WERI-Rb-1 (cell line): ENCODE results near the gene CDHR1.

ENCODE experiments used
- DNase-seq: peaks from one replicate; pipeline ENCODE4 v3.0.0-alpha.2; 2020
- H3K27ac ChIP-seq: fragments of 250-450 bp; sonication (Bioruptor Pico); 2 replicates; pipeline ENCODE4 v1.5.1; 2020; ENCODE audit warnings: mild to moderate bottlenecking, moderate library complexity
- H3K27me3 ChIP-seq: fragments of 250-450 bp; sonication (Bioruptor Pico); 2 replicates; pipeline ENCODE4 v1.5.1; 2021; ENCODE audit warnings: mild to moderate bottlenecking, low read depth, moderate library complexity; ENCODE audit not compliant: insufficient read depth, severe bottlenecking
- H3K36me3 ChIP-seq: fragments of 250-450 bp; sonication (Bioruptor Pico); 2 replicates; pipeline ENCODE4 v1.5.1; 2020; ENCODE audit warnings: mild to moderate bottlenecking, moderate library complexity
- H3K4me3 ChIP-seq: 2 replicates; pipeline ENCODE4 v1.5.1; 2011; ENCODE audit warnings: low read depth, mild to moderate bottlenecking, control low read depth, low read length
- H3K9me3 ChIP-seq: fragments of 250-450 bp; sonication (Bioruptor Pico); 2 replicates; pipeline ENCODE4 v1.5.1; 2021; ENCODE audit warnings: mild to moderate bottlenecking, moderate library complexity; ENCODE audit not compliant: severe bottlenecking
- CTCF ChIP-seq: IDR thresholded peaks from 2 replicates; pipeline ENCODE4 v1.5.1; 2011; ENCODE audit warnings: low read depth, mild to moderate bottlenecking, control low read depth, inconsistent platforms, low read length

CDHR1 gene

GRCh38 chr10:84236807-84237198, 42.5 kb downstream of the CDHR1 start:
- DNase-seq, result no peak
- TF ChIP-seq CTCF, result no peak
- Histone ChIP-seq H3K27ac (no peak overlapping the region), H3K27me3 (no peaks in the 10 kb centered on the region), H3K9me3 (no peaks in the 10 kb centered on the region), H3K4me3 (no peak overlapping the region), H3K36me3 (no peaks in the 10 kb centered on the region)

- Histone ChIP-seq H3K4me3 (no peak overlapping the region), H3K27ac (no peak overlapping the region), H3K27me3 (no peaks in the 10 kb centered on the region), H3K9me3 (no peaks in the 10 kb centered on the region), H3K36me3 (no peaks in the 10 kb centered on the region)
- DNase-seq, result no peak
- TF ChIP-seq CTCF, result peak; percentile 29; the same call in 1 of the 2 replicates
These were observed 43.1 kb downstream of the CDHR1 start for GRCh38 chr10:84237199-84238051.

- no peak for DNase-seq
- Histone ChIP-seq H3K4me3 (no peak overlapping the region), H3K36me3 (no peaks in the 10 kb centered on the region), H3K9me3 (no peaks in the 10 kb centered on the region), H3K27ac (no peak overlapping the region), H3K27me3 (no peaks in the 10 kb centered on the region)
- TF ChIP-seq CTCF, result no peak
These were observed 44.6 kb downstream of the CDHR1 start for GRCh38 chr10:84238909-84239308.

- Histone ChIP-seq H3K4me3 (peak within 1 kb of the TSS; percentile 33), H3K9me3 (no peaks in the 10 kb centered on the region), H3K36me3 (no peaks in the 10 kb centered on the region), H3K27ac (peak within 1 kb of the TSS; percentile 84), H3K27me3 (no peaks in the 10 kb centered on the region)
- TF ChIP-seq CTCF, result no peak
- DNase-seq, result peak; percentile 94
These were observed 47.0 kb downstream of the CDHR1 start, which contains the start of gene LRIT1 for GRCh38 chr10:84241185-84241790. TSS of gene LRIT1 (minus strand) at chr10:84241546. CDS start at chr10:84241439, 107 bp downstream.

GRCh38 chr10:84243759-84244158, 49.4 kb downstream of the CDHR1 start:
- no peaks in the 10 kb centered on the region for H3K27me3 ChIP-seq

More at GRCh38 chr10:84243759-84244158, 49.4 kb downstream of the CDHR1 start:
- no peak overlapping the region for H3K4me3 ChIP-seq
- H3K27ac ChIP-seq, result peak overlapping the region; percentile 91
- no peaks in the 10 kb centered on the region for H3K9me3 ChIP-seq
- no peak for TF ChIP-seq CTCF
- no peak for DNase-seq
- H3K36me3 ChIP-seq, result no peaks in the 10 kb centered on the region
